Mononuclear cell (primary cell): Measurements from ENCODE around the gene BCL2L2. TPM values are rescaled to one million over a fixed set of nuclear protein-coding genes. Genes with fewer than 3 reads are reported as not detected.
"Not testable (repeated sequence)": the region's sequence is repeated elsewhere in the genome, so short reads cannot be mapped to it uniquely, and the experiment has no call there.

ENCODE experiments used
- H3K27me3 ChIP-seq: 2 replicates; pipeline ENCODE4 v1.6.0; 2011; ENCODE audit warnings: low read length, control low read depth; ENCODE audit not compliant: insufficient read depth
- H3K4me1 ChIP-seq: 2 replicates; pipeline ENCODE4 v1.5.1; 2011; ENCODE audit warnings: mild to moderate bottlenecking, low read length, control low read depth; ENCODE audit not compliant: insufficient read depth
- H3K4me3 ChIP-seq: 2 replicates; pipeline ENCODE4 v1.5.1; 2011; ENCODE audit warnings: mild to moderate bottlenecking, low read length, moderate library complexity
- H3K9me3 ChIP-seq: 2 replicates; pipeline ENCODE4 v1.5.1; 2011; ENCODE audit warnings: low read depth, mild to moderate bottlenecking, control low read depth, low read length
- total RNA-seq: library from RNA; depleted of rRNA; stranded (reverse); fragments of >200 nt; gene quantifications from one replicate; pipeline ENCODE4 v1.2.3, GENCODE V29; 2012

The BCL2L2 gene, protein sequence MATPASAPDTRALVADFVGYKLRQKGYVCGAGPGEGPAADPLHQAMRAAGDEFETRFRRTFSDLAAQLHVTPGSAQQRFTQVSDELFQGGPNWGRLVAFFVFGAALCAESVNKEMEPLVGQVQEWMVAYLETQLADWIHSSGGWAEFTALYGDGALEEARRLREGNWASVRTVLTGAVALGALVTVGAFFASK
- total RNA-seq: 3.4 TPM

DNA sequence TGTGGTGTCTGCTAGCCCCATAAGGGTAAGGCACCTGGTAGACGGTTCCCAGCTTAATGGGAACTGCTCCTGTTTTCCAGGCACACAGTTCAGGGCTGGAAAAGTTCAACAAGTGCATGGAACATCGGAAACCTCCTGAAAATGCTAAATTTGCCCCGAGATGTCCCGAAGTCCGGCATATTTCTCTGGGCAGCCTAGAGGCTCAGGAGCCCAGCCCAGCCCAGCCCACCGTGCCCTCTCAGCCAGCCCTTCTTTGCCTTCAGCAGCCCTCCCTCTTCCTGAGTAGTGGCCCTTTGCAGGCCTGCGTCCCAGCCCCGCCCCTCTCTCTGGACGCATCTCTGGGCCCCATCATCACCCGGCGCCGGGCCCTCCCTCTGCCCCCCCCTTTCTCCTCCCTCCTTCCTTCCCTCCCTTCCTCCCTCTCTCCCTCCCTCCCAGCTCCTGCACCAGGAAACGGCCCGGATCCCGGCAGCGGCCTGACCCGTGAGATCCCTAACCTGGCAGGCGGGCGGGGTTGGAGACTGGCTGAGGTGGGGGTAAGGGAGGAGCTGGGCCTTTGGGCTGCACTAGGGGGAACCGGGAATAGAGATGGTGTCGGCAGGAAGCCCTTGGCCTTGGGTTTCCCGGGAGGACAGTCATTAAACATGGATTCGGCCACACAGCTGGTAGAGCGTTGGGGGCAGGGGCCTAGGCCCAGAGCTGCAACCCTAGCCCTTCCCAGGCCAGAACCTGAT lies at the start of gene BCL2L2:
Gene BCL2L2 (plus strand): TSS at position 422 of the 734 bp plus-strand sequence. CDS start 935 bp downstream, outside the sequence.
- H3K4me1 ChIP-seq: peaks cover 33% of the 10 kb centered on the region
- H3K9me3 ChIP-seq: no peaks in the 10 kb centered on the region
- peak within 1 kb of the TSS; percentile 47 for H3K4me3 ChIP-seq
- H3K27me3 ChIP-seq: peaks cover 3% of the 10 kb centered on the region

DNA sequence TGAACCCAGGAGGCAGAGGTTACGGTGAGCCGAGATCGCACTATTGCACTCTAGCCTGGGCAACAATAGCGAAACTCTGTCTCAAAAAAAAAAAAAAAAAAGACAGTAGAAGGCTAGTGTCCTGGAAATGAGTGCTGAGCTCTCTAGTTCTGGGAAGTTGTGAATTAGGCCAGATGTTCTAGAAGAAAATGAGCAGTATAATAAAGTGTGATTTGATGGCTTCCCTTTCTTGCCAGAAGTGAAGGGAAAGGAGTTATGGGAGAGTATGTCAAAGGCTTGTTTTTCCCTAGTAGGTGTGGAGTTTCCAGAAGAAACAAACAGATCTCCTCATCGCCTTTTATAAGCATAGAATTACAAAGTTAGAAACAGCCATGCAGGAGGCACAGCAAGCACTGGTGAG lies 48.4 kb upstream of the BCL2L2 start:
- Histone ChIP-seq H3K27me3 (peaks cover 12% of the 10 kb centered on the region), H3K4me1 (no peaks in the 10 kb centered on the region), H3K9me3 (no peaks in the 10 kb centered on the region), H3K4me3 (no peak overlapping the region)

DNA sequence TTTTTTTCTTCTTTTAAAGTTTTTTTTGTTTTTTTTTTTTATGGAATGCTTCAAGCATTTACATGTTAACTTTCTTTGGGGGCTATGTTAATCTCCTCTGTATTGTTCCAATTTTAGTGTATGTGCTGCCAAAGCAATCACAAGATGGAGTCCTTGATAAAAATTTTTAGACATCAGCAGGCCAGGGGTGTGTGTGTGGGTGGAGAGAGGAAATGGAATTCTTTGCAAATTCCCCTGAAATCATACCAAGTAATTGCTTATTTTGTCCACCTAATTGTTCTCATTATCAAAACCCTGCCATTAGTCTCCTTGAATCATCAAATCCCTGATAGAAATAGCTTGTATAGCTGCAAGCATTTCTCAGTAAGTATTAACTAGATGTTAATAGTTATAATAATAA lies 47.2 kb upstream of the BCL2L2 start:
- H3K27me3 ChIP-seq: peaks cover 12% of the 10 kb centered on the region
- no peaks in the 10 kb centered on the region for H3K9me3 ChIP-seq
- no peak overlapping the region for H3K4me3 ChIP-seq
- H3K4me1 ChIP-seq: no peaks in the 10 kb centered on the region

DNA sequence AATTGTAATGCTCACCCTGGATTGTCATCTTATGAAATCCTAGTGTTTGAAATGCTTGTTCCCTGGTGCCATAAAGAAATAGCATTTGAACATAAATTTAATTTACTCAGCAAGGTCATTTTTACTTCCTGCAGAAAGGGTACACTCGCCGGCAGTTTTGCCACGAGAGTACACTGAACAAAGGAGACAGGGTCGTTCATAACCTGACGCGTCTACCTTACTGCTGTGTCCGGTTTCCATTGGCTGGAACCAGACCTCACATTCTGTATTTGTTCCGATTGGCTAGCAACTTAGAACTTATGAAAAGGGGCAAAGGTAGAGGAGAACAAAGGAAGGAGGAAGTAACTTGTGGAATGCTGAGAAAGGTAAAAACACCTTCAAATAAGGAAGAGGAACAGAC lies 45.8 kb upstream of the BCL2L2 start:
- H3K4me1 ChIP-seq, H3K9me3 ChIP-seq, H3K4me3 ChIP-seq, H3K27me3 ChIP-seq: not testable (repeated sequence)

DNA sequence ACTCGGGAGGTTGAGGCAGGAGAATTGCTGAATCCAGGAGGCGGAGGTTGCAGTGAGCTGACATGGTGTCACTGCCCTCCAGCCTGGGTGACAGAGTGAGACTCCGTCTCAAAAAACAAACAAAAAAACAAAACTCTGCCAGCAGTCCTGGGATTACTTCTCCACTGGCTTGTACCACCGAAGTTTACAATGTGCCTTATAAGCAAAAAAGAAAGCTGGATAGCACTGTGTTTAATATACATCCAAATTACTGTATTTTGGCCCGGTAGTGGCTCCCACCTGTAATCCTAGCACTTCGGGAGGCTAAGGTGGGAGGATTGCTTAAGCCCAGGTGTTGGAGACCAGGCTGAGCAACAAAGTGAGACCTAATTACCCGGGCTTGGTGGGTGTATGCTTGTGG lies 37.4 kb upstream of the BCL2L2 start:
- Histone ChIP-seq H3K4me3 (no peak overlapping the region), H3K4me1 (no peaks in the 10 kb centered on the region), H3K9me3 (no peaks in the 10 kb centered on the region), H3K27me3 (no peaks in the 10 kb centered on the region)

DNA sequence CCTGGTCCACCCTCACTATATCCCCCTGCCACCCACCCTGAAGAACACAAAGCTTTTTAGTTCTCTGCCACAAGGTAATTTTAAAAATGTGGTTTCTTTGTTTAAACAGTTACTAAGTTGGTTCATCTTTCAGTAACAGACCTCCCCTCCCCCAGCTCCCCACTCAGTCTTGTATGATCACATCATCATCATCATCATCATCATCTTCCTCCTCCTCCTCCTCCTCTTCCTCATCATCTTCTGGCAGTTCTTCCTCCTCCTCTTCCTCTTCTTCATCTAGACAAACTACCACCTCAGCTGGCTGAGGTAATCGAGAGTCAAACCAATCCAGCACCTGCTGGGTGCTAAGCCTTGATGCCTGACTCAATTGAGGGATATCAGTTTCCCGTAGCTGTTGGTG lies 31.2 kb upstream of the BCL2L2 start:
- no peaks in the 10 kb centered on the region for H3K4me1 ChIP-seq
- no peak overlapping the region for H3K4me3 ChIP-seq
- H3K27me3 ChIP-seq: no peaks in the 10 kb centered on the region
- no peaks in the 10 kb centered on the region for H3K9me3 ChIP-seq

DNA sequence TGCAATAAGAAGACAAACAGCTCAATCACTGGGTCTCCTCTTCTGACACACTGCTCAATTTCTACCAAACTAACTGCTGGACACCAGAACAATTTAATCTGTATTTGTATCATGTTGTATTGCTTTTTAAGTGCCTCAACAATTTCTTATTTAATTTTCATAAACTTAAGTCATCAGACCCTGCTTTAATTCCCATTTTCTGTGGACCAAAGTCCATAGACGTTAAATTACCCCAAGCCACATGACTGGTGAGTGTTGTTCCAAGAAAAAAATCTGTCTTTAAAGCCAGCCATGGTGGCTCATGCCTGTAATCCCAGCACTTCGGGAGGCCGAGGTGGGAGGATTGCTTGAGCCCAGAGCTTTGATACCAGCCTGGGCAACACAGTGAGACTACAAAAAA lies 29.4 kb upstream of the BCL2L2 start:
- Histone ChIP-seq H3K4me1 (no peaks in the 10 kb centered on the region), H3K9me3 (no peaks in the 10 kb centered on the region), H3K4me3 (no peak overlapping the region), H3K27me3 (no peaks in the 10 kb centered on the region)

DNA sequence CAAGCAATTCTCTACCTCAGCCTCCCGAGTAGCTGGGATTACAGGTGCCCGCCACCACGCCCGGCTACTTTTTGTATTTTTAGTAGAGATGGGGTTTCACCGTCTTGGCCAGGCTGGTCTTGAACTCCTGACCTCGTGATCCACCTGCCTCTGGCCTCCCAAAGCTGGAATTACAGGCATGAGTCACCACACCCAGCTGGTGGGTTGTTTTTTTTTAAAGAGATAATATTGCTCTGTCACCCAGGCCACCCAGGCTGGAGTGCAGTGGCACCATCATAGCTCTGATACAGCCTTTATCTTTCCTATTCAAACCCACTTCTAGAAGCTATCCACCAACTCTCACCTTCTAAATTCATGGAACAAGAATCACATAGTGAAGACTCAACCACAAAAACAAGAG lies 28.7 kb upstream of the BCL2L2 start:
- H3K4me3 ChIP-seq, H3K4me1 ChIP-seq: not testable (repeated sequence)

DNA sequence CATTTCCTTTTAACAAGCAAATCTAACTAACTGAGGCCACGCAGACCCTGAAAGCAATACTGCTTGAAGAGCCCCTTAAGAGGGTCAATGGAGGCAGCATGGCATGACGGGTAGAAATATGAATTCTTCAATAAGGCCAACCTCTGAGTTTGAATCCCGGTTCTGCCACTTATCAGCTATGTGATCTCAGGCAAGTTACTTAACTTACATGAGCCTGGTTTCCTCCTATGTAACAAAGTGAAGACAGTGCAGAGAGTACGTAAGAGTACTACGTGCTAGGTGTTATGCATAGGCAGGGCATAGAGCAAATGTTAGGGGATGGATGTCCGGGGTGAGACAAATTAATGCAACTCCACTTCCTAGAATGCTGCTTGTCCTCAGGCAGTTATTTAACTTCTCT lies 25.4 kb upstream of the BCL2L2 start:
- H3K27me3 ChIP-seq: no peaks in the 10 kb centered on the region
- H3K4me3 ChIP-seq: no peak overlapping the region

More for the DNA sequence above, 28.7 kb upstream of the BCL2L2 start:
- not testable (repeated sequence) for H3K9me3 ChIP-seq, H3K27me3 ChIP-seq

DNA sequence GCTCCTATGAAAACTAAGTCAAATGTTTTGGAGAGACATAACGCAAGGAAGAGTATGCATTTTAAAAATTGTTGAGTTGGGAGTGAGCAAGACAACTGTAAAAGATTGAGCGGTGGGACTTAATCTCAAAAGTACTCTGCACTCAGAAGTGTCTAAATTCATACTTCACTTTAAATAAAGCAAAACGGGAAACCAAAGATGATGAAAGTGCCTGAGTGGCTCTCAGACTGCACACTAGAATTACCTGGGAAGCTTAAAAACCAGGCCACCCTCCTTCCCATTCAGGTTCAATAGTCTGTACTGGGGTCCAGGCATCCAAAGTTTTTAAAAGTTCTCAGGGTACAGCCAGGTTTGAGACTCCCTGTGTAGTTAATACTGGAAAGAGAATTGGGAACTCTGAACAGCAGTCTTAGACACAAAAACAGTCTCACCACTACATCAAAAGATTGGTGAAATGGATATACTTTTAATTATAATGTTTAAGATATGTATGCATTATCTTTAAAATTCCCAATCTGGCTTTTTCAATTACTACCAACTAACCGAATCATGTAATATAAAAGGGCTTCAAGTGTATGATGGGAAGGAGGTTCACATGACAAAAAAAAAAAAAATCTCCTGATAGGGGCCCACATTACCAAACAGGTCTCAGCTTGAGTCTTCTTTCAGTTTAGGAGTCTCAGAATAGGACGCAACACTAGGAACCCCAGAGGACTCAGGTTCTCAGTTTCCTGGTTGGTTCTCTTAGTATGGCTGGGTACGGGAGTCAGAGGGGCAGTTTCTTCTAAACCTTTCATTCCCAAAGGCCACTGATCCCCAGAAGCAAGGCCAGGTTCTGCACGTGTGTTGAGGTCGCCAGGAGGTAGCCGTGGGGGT lies 21.7 kb upstream of the BCL2L2 start:
- Histone ChIP-seq H3K4me1 (peaks cover 25% of the 10 kb centered on the region), H3K4me3 (peak overlapping the region; percentile 71), H3K9me3 (no peaks in the 10 kb centered on the region)

More for the DNA sequence above, 25.4 kb upstream of the BCL2L2 start:
- Histone ChIP-seq H3K4me1 (peaks cover 15% of the 10 kb centered on the region), H3K9me3 (no peaks in the 10 kb centered on the region)

DNA sequence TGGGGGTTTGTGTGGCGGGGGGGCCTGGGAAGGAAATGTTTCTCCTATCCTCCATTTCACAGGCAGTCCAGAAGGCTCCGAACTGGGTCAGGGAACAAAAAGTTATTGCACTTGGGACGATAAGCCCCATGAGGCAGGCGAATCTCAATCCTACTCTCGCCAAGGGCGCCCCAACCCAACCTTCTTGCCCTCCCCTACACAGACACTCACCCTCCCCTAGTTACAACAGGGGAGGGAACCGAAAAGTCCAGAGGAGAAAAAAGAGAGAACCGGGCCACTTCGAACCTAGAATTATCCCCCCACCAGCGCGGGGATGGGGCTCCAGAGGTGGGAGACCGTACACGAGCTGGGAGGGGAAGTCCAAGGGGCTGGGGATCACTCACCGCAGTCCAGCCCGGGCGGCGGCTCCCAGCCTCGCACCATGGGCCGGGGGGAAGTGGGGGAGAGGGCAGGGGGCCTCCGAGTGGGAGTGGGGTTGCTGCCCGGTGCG lies 21.1 kb upstream of the BCL2L2 start:
- no peaks in the 10 kb centered on the region for H3K9me3 ChIP-seq
- H3K4me1 ChIP-seq: peaks cover 25% of the 10 kb centered on the region
- H3K4me3 ChIP-seq: peak overlapping the region; percentile 71
- H3K27me3 ChIP-seq: no peaks in the 10 kb centered on the region

More for the DNA sequence above, 21.7 kb upstream of the BCL2L2 start:
- no peaks in the 10 kb centered on the region for H3K27me3 ChIP-seq

DNA sequence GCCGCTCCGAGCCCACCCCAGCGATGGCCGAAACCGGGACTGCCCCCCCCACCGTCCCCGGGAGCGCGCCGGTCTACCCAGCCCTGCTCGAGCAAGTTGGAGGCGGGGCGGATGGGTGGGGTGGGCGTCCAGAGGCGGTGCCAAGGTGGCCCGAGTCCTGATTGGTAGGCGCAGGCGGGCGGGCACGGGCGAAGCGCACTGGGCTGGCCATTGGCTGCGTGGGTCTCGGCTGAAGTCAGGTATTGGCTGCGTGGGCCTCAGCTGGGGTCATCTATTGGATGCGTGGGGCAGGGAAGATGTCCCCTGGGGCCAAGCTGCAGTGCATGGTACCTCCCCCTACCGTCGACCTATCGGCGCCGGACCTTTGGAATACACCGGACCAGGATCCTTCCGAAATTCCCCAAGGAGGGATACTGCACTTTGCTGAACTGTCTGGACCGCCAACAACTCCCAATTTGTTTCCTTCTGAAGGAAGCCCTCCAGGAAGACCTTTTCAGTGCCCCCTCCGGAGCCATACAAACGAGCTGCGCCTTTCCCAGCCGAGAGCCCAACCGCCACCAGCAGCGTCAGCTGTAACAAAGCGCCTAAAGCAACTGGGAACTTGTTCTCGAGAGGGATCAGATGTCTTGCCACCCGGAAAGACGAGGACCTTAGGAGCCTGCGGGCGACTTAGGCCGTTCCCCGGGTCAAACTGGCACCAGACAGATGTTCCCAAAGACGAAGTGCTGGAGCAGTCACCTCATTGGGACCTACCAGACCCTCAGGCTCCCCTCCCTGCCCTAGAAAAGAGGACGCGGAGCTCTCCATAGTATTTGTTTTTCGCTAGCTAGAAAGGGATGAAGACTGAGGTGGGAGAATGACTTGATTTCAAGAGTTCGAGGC lies 20.4 kb upstream of the BCL2L2 start, which contains the start of gene HOMEZ:
Gene HOMEZ (minus strand): TSS at position 113 of the 882 bp plus-strand sequence. CDS start 180 bp downstream, outside the sequence.
- no peaks in the 10 kb centered on the region for H3K27me3 ChIP-seq
- H3K4me1 ChIP-seq: peaks cover 25% of the 10 kb centered on the region
- no peaks in the 10 kb centered on the region for H3K9me3 ChIP-seq
- H3K4me3 ChIP-seq: peak within 1 kb of the TSS; percentile 71

DNA sequence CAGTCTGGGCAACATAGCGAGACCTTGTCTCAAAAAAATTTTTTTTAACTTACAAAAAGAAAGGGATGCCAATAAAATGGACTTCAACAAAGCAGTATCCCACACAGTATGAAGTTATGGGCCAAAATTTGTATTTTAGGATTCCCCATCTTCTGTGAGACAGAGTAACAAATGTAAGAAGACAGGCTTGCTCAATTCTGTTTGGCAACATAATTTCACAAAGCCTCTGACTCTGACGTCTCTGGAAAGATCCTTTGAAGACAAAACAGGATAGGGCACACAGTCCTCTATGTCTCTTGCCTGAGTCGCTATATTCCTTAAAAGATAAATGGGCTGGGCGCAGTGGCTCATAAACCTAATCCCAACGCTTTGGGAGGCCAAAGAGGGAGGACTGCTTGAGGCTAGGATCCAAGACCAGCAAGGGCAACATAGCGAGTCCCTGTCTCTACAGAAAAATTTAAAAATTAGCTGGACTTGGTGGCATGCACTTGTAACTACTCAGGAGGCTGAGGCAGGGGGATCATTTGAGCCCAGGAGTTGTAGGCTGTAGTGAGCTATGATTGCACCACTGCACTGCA lies 19.6 kb upstream of the BCL2L2 start:
- Histone ChIP-seq H3K4me3 (peak overlapping the region; percentile 71), H3K27me3 (no peaks in the 10 kb centered on the region), H3K9me3 (no peaks in the 10 kb centered on the region), H3K4me1 (peaks cover 25% of the 10 kb centered on the region)
